Nephron (organoid): ENCODE results near the gene ST3GAL4.

Source experiments
- H3K27ac Mint-ChIP-seq, 3 experiments: 2 replicates each; pipeline ENCODE4 v1.8.0; 2020; ENCODE audit warnings: mixed read lengths in 3 of 3, mild to moderate bottlenecking in 2 of 3, moderate library complexity in 1 of 3
- H3K27me3 Mint-ChIP-seq: 2 replicates; pipeline ENCODE4 v1.8.0; 2021; ENCODE audit warnings: low read depth, mild to moderate bottlenecking, moderate library complexity, mixed read lengths
- H3K36me3 Mint-ChIP-seq: 2 replicates; pipeline ENCODE4 v1.8.0; 2020; ENCODE audit warnings: low read depth, mixed read lengths
- H3K4me1 Mint-ChIP-seq: 2 replicates; pipeline ENCODE4 v1.8.0; 2020; ENCODE audit warnings: mixed read lengths
- H3K4me3 Mint-ChIP-seq, 3 experiments: 2 replicates each; pipeline ENCODE4 v1.8.0; 2020; ENCODE audit warnings: mild to moderate bottlenecking in 3 of 3, mixed read lengths in 3 of 3, moderate library complexity in 2 of 3
- H3K9me3 Mint-ChIP-seq: 2 replicates; pipeline ENCODE4 v1.8.0; 2020; ENCODE audit warnings: mixed read lengths
- CTCF ChIP-seq, 3 experiments: fragments of 200-600 bp; sonication (generic); IDR thresholded peaks; one replicate each; pipeline ENCODE4 v1.5.0; 2021; ENCODE audit warnings: antibody characterized with exemption in 3 of 3; ENCODE audit not compliant: unreplicated experiment in 3 of 3

Gene ST3GAL4

GRCh38 chr11:126438272-126438671 is 82.8 kb downstream of the ST3GAL4 start:
- Mint-ChIP-seq H3K27me3 (peaks cover 19% of the 10 kb centered on the region), H3K9me3 (no peaks in the 10 kb centered on the region), H3K36me3 (no peaks in the 10 kb centered on the region), H3K4me1 (peaks cover 26% of the 10 kb centered on the region), H3K4me3 (no peak overlapping the region), H3K27ac (no peak overlapping the region)
- TF ChIP-seq CTCF (IDR thresholded peaks at IDR 0.05; ENCODE audit: unreplicated experiment in 3 of 3), result no peak

- Mint-ChIP-seq H3K27me3 (peaks cover 23% of the 10 kb centered on the region), H3K27ac (no peak overlapping the region), H3K4me1 (peaks cover 28% of the 10 kb centered on the region), H3K4me3 (no peak overlapping the region), H3K36me3 (no peaks in the 10 kb centered on the region), H3K9me3 (no peaks in the 10 kb centered on the region)
- no peak for TF ChIP-seq CTCF (IDR thresholded peaks at IDR 0.05; ENCODE audit: unreplicated experiment in 3 of 3)
These were observed 83.2 kb downstream of the ST3GAL4 start for GRCh38 chr11:126438691-126439090.

DNA sequence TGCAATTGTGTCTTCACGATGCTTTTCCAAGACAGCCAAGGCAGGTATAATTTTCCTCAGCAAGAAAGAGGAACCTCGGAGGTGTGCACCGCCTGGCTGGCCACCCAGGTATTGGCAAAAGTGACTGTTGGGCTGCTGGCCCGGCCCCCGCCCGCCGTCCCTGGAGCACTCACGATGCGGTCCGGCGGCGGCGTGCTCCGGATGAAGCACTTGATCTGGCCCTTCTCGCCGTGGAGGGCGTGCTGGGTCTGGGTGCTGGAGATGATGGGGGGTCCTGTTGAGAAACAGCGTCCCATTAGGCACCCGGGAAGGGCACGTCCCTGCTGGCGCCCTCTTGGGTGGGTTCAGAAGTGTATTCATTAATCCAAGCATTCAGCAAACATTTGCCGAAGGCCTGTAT is 84.8 kb downstream of the ST3GAL4 start:
- H3K27me3 Mint-ChIP-seq, result peaks cover 30% of the 10 kb centered on the region
- no peak overlapping the region for H3K27ac Mint-ChIP-seq
- no peaks in the 10 kb centered on the region for H3K36me3 Mint-ChIP-seq
- H3K4me1 Mint-ChIP-seq, result peaks cover 23% of the 10 kb centered on the region
- no peaks in the 10 kb centered on the region for H3K9me3 Mint-ChIP-seq
- no peak overlapping the region for H3K4me3 Mint-ChIP-seq
- TF ChIP-seq CTCF (IDR thresholded peaks at IDR 0.05; ENCODE audit: unreplicated experiment in 3 of 3), result no peak

DNA sequence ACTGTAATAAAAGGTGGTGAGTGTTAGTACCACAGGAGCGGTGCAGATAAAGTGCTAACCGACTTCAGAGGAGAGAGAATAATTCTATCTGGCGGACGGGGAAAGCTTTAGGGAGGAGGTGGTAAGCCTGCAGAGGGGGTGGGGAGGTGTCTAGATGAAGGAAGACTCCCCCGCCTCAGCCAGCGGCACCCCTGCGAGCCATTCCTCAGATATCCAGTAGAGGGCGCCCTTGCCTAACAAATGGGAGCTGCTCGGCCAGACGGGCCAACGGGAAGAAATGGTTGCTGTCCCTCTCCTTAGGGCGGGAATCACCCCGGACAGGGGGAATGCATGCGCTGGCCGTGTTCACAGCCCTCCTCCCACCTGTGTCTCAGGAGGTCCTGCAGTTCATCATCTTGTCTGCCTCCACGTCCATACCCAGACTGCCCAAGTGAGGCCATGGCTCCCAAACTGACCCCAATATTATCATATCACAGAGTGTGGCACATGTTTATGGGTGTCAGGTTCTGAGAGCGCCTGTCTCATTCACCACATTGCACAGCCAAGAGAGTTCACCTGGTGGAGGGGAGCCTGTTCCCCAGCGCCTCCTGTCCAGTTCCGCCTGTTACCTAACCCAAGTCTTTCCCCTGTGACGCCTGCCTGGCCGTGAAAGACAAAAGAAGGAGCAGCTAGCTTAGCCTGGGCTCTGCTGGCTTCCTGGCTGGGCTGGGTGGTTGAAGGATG is 85.5 kb downstream of the ST3GAL4 start:
- Mint-ChIP-seq H3K4me1 (peaks cover 23% of the 10 kb centered on the region), H3K27me3 (peaks cover 34% of the 10 kb centered on the region), H3K4me3 (peak overlapping the region in 1 of 3 experiments; percentile 17), H3K9me3 (no peaks in the 10 kb centered on the region), H3K27ac (peak overlapping the region in 1 of 3 experiments; percentile 27), H3K36me3 (no peaks in the 10 kb centered on the region)
- TF ChIP-seq CTCF (IDR thresholded peaks at IDR 0.05; ENCODE audit: unreplicated experiment in 3 of 3), result peak; percentile 97 to 99 (median 98)

DNA sequence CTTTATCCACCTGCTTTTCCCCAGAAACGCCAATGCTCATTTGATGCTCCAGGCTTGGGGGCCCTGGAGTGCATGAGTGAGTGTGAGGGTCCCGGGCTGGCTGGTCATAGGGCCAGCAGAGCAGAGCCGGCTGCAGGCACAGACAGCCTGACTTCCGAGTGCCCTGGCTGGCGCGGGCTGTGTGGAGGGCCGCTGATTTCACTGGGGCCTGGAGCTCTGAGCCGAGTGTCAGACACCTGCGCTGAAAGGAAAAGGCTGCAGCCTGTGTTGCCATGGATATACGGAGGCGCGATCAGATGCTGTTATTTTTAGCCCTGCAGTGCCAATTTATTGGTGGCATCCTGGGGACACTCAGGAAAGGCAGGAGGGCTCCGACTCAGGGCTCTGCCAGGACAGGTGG is 87.6 kb downstream of the ST3GAL4 start:
- no peaks in the 10 kb centered on the region for H3K36me3 Mint-ChIP-seq
- H3K4me1 Mint-ChIP-seq, result peaks cover 28% of the 10 kb centered on the region
- TF ChIP-seq CTCF (IDR thresholded peaks at IDR 0.05; ENCODE audit: unreplicated experiment in 3 of 3), result no peak
- H3K9me3 Mint-ChIP-seq, result no peaks in the 10 kb centered on the region
- no peak overlapping the region for H3K27ac Mint-ChIP-seq
- no peak overlapping the region for H3K4me3 Mint-ChIP-seq
- H3K27me3 Mint-ChIP-seq, result peaks cover 37% of the 10 kb centered on the region

DNA sequence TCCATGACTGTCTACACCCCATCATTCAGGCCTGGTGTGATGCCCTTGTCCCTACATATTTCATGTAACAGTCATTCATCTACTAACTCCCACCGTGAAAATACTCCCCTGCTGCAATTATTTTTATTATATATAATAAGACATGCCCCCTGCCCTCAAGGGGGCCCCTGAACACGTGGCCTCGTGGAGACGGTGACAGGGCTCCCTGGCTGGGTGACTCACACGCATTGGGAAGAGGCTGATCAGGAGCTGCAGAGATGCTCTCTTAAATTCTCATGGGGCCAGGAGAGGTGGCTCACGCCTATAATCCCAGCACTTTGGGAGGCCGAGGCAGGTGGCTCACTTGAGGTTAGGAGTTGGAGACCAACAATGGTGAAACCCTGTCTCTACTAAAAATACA is 88.6 kb downstream of the ST3GAL4 start:
- peaks cover 37% of the 10 kb centered on the region for H3K27me3 Mint-ChIP-seq
- no peaks in the 10 kb centered on the region for H3K36me3 Mint-ChIP-seq
- H3K4me1 Mint-ChIP-seq, result peaks cover 28% of the 10 kb centered on the region
- H3K9me3 Mint-ChIP-seq, result no peaks in the 10 kb centered on the region
- TF ChIP-seq CTCF (IDR thresholded peaks at IDR 0.05; ENCODE audit: unreplicated experiment in 3 of 3), result no peak
- no peak overlapping the region for H3K4me3 Mint-ChIP-seq
- no peak overlapping the region for H3K27ac Mint-ChIP-seq
